HK-2 (cell line): ENCODE data around the gene CSRP3.
"Not testable (repeated sequence)": the region's sequence is repeated elsewhere in the genome, so short reads cannot be mapped to it uniquely, and the experiment has no call there.

Experiments
- DNase-seq: peaks from one replicate; pipeline ENCODE4 v3.0.0-alpha.2; 2018; ENCODE audit not compliant: unreplicated experiment

CSRP3 gene

DNA sequence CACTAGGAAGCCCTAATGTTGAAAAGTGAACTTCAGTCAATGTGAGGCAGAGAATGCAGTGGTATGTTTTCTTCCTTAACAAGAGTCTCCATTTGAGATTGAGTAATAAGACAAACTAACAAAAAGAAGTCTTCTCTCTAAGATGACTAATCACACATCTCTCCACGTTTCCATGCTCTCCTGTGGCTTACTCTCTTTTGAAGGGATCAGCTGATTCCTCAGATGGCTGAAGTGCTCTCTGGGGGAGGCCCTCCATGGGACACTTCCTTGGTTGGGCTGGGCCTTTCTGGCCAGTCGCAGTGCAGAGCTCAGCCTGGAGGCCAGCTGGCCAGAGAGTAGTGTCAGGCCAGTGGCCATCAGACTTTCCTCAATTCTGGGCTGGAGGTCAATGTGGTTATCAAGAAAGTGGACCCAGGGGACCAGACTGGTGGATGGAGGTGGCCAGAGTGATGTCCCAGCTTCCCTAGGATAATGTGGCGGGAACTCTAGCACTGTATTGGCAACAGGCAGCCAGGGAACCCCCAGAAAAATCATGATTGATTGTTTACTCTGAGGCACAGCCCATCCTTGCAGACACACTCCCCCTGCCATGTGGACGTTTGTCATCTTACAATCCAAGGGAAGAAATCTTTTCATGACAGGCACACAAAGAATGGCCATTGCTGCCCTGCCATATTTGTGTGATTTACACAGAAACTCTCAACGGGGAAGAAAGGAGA, 14.5 kb downstream of the CSRP3 start:
- DNase-seq: peak; percentile 2

DNA sequence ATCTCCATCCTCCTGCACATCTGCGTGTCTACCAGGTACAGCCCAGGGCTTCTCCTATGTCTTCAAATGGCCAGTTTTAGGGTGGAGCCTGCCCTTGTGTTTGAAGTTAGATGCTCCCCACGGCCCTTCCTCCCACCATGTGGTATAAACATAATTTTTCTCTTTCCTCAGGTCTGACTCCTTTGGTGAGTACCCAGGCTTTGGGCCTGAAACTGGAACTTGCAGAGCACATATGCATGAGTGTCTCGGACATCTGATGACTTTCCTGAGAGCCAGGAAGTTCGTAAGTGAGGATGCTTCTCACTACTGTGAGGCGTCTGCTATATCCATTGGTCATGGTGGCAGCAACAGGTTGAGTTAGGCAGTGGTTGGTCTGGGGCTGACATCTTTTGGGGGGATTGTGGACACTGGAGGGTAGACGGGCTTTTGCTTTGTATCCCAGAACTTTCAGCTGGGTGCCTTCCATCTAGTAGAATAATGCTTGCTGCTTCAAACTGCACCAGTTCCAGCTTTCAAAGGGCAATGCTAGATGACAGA, 16.2 kb downstream of the CSRP3 start:
- no peak for DNase-seq

DNA sequence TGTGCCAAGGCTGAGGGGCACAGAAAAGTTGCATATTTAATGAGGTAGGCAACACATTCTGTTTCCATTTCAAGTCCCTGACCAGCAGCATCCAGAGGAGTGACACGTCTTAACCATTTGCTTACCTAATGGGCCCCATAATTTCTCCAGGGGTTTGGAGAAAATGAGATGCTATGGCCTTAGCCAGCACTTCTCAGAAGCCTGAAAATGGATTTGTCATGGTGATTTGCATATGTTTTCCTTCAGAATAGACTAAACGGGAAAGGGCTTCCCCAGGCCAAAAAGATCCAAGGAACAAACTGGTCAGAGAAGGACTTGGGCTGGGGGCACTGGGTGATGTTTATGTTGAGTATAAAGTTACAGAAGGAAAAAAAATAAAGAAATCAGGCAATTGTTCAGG, 16.7 kb downstream of the CSRP3 start:
- no peak for DNase-seq

DNA sequence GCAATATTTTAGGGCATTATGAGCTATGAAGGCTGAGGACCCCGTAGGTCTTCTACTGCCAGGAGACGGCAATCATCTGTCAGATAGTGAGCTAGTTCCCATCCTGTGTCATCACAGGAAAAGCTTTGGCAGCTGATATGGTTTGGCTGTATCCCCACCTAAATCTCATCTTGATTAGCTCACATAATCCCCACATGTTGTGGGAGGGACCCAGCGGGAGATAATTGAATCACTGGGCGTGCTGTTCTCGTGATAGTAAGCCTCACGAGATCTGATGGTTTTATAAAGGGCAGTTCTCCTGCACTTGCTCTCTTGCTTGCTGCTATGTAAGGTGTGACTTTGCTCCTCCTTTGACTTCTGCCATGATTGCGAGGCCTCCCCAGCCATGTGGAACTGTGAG, 18.1 kb downstream of the CSRP3 start:
- DNase-seq: no peak

DNA sequence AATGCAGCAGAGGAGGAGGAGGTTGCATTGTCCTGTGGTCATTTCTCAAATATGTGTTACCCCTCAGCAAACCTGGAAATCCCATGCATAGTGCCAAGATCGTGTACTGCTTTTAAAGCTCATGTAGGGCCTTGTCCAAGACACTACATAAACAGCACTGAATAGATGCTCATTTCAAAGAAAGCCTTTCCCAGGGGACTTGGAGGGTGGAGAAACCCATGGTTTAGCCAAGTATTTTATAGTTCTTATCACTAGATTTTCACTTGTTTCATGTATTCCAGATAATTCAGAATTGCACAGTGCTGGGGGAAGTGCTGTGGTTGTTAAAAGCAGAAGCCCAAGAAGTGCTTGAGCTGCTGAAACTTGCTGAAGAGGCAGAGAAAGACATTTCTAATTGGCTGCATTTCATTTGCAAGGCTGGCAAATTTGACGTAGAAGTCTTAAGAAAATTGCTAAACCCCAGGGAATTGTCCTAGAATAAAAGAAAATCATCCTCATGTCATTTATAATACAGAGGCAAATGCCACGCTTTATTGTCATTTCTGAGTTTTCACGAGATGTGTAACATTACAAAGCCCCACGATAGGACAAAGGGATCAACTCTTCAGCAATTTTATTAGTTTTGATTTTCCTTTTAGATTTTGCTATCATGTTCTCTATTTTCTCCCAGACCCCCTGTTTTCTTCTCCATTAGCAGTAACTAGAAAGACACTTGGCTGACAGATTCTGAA, 20.1 kb downstream of the CSRP3 start:
- no peak for DNase-seq

DNA sequence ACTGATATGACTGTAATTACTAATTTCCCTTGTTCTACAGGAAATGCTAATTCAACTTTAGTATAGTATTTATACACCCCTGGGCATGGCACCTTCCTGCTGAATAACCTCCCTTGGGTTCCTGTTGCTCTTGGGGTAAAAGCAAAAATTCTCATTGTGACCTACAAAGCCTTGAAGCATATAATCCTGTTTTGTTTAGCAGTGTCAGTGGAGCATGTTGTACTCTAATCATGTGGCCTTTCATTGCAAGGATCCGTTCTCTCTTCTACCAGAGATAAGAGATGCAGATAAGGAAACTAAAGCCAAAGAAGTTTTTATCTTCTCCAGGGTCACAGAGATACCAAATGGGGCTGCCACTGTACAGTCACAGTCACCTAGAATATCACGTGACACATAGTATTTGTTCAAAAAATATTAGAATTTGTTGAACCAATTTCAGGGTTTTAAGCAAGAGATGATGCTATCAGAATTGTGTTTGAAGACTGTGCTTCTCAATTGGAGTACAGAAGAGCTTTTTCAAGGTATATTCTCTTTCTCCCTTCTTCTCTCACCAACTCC, 25.1 kb downstream of the CSRP3 start:
- DNase-seq: no peak

DNA sequence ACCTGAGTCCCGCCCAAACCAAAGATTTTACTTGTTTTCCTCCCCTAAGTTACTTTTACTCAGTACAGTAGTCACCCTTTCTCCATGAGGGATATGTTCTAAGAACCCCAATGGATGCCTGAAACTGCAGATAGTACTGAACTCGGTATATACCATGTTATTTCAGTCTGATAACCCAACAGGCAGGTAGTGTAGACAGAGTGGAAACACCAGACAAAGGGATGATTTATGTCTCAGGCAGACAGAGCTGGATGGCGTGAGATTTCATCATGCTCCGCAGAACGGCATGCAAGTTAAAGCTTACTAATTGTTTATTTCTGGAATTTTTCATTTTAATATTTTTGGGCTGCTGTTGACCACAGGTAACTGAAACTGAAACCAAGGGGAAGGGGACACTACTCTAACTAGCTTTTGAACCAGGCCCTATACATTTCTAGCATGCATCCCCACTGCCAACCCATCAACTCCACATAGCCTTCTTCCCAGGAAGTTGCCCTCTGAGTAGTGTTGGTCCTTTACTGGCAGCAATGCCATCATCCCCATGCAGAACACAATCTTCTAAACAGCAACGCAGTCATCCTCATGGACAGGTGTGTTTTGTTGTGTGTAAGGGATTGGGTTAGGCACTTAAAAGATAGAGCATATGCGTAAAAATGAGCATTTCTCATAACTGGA, 27.7 kb downstream of the CSRP3 start:
- DNase-seq: no peak

DNA sequence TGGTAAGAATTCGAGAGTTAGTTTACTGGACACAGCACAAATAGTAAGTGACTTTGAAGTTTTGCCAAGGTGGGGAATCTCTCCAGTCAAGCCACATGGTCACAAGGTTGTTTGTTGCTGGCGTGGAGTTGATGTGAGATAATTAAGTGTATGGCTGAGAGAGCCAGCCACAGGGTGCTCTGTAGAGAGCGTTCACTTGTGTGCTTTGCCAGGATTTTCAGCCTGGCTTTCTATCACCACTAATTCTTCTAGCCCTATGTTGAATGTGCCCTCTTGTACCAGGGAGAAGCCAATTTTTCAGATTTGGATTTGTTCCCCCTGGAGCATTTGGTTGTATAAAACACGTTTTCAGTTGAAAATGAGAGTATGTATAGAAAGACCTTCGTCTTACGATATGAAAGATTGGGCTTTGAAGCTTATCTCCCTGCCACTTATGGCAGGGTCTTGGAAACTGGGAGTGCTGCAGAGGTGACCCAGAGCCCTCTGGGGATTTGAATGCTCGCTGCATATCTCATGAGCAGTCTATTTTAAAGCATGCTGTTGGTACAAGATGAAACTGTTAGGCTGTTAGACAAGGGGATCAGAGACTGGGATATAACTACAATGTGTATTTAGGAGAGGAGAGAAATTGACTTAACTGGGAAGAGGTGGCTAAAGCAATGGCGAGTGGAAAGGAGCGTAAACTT, 28.6 kb downstream of the CSRP3 start:
- DNase-seq: no peak

DNA sequence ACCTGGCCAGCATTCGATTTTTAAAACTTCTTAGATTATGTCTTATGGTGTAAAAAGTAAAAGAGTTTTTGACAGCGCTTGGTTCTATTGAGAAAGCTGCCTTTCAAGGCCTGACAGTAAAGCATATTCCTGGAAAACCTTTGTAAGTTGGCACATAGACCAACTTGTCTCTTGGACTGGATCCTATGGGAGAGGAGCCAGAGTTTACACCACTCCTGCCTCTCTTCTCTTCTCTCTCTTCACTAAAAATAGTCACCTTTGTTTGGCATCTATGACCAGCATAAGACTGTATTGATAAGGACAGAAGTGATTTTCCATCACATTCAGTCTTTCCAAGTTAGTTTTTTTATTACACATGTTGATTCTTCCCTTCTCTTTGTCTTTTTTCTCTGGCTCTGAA, 33.7 kb downstream of the CSRP3 start:
- no peak for DNase-seq

DNA sequence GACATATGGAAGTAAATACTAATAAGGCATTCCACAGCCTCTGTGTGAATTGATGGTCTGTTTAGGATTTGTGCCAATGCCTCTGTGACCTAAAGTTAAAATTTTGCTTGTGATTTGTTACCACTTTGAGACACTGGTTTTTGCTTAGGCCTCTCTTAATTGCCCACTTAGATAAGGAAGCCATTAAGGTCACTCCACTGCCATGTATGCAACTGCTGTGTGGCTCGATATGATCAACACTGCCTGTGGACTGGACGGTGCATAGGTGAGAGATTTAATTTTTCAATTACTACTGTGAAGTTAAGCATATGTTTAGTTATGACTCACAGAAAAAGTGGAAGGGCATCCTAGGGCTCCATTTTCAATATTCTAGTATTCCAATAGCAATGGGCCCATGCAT, 36.9 kb downstream of the CSRP3 start:
- no peak for DNase-seq

DNA sequence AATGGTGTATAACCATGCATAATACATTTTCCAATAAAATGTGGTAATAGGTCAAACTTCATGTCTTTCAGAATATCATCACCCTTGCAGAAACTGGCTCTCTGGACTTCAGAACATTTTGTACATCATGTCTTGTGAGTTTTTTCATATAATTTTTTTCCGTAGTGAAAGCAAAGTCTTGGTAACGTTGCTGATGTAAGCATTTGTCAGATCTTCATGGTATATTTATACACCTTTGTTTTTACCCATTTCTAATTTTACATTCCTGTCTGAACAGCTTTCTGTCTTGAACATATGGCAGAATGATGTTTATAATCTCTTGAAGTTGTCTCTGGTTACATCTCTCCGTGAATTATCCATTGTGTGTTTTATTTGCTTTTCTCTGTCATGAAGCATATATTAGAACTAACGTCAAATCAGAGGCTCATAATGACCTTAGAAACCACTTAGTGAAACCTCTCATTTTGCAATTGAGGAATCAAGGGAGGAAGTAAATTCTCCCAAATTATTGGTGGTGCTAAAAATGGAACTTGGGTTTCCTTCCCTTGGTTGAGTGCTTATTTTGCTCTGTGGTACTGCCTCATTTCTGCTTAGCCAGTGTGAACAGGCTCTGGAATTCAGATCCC, 37.4 kb downstream of the CSRP3 start:
- no peak for DNase-seq

DNA sequence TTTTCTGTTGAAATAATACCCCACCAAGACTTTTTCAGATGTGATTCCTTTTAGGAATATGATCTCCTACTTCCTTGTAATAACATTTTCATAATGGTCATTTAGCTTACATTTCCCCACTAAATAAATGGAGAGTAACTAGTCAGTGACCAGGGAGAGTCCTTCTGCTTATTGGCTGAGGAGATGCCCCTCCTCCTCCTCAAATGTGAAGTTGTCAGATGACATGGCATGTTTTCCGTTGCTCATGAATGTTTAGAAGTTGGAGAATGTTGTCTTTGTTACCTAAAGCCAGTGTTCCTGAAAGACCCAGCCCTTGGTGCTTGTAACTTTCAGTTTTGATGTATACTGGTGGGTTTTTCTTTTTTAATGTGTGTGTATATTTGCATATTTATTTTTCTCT, 38.2 kb downstream of the CSRP3 start:
- no peak for DNase-seq

DNA sequence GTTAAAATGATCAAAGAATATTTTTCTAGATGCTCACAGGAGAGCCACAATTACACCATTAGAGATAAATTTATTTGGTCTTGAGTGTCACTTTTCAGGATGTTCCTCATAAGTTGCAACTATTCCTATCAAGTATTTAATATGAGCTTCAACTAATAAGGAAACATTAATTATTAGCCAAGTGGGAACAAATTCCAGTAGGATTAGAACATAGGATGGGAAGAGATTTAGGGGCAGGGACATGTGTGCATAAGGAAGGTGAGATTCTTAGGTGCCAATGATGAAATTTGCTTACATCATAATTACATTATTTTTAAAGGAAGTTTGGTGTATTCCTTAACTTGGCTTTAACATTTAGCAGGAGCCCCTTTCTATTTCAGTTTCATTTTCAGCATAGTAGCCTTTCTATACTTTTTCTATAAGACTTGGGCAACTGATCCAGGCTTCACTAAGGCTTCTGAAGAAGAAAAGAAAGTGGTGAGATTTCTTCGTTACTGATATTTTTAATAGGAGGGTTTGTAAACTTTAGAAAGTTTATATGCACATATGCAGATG, 38.8 kb downstream of the CSRP3 start:
- DNase-seq: no peak

DNA sequence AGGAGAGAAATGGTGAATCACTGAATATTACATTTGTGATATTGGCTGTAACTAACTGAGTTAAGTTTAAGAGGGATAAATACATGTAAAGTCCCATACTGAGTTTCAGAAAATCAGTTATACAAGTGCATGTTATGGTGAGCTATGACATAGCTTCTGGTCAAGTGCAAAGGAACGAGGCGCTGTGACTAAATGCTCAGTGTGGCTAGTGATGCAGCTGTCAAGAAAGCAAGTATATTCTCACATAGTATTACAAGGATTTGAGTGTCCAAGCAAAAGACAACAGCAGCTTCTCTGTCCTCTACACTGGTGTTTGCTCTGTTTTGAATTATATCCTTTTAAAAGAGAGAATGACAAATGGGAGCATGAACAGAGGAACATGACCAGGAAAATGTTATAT, 40.1 kb downstream of the CSRP3 start:
- no peak for DNase-seq

DNA sequence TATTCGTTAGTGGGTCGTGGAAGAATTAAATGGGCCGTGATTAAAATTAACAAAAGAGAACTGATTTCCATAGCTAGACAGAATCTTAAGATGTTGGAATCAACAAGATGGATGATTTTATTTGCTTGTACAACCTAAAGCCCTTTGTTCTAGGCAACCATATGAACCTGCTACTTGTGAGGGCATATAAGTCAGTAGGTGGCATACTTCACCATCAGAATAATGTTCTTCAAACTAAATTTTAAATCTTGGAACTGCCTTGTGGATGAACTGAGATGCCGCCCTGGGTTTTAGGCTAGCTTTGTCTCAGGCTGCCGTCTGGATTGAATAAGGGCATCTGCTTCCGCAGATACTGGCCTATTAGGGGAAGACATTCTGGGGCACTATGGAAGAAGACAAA, 40.9 kb downstream of the CSRP3 start:
- no peak for DNase-seq

DNA sequence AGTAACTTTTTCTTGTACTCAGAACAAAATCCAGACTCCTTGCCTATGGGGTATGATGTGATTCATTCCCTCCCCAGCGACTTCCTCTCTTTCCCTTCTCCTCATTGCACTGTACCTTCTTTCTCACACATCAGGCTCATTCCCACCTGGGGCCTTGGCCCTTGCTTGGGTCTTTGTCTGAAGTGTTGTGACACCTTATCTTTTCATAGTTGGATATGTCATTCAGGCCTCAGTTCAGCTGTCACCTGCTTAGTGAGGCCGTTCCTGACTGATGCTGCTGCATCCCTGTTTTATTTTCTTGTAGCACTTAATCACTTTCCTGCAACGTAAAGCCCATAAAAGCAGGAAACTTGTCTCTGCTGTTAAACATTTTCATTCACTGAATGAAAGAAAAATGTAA, 44.9 kb downstream of the CSRP3 start:
- DNase-seq: no peak

DNA sequence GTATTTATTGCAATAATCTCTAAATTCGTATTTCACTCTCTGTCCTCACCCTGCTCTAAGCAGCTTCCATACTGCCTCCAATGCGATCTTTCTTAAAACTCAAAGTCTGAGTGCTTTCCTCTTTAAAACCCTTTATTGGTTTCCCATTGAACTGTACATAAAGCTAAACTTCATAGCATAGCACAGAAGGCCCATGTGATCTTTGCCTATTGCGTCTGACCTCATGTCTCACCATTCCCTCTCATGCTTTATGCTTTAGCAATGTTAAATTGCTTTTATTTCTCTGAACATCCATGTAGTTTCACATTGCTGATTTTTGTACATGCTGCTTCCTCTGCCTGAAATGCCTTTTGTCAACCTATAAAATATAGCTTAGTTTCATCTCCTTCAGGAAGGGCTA, 56.5 kb downstream of the CSRP3 start:
- DNase-seq: no peak

DNA sequence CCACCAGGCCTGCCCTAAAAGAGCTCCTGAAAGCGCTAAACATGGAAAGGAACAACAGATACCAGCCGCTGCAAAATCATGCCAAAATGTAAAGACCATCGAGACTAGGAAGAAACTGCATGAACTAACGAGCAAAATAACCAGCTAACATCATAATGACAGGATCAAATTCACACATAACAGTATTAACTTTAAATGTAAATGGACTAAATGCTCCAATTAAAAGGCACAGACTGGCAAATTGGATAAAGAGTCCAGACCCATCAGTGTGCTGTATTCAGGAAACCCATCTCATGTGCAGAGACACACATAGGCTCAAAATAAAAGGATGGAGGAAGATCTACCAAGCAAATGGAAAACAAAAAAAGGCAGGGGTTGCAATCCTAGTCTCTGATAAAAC, 64.9 kb downstream of the CSRP3 start:
- not testable (repeated sequence) for DNase-seq

DNA sequence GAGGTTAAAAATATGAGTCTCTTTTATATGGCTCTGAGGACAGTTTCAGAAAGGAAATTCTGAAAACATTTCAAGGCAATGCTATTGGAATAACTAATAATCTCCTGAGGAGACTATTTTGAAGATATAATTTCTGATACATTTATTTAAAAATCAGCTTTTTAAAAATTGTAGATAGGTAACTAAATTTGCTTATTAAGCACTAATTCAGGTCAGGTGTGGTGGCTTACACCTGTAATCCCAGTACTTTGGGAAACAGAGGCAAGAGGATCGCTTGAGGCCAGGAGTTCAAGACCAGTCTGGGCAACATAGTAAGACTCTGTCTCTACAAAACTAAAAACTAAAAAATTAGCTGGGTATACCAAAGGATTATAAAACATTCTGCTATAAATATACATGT, 67.8 kb downstream of the CSRP3 start:
- DNase-seq: no peak
